BLaER1 treated with 17β-estradiol and CSF1 and Interleukin-3, amounts not matched to agents 10 nM and 100 nM (cell line): ENCODE results near the gene ANGPTL4.
A peak's percentile ranks its signal among the peaks of the same experiment; 100 is the strongest.
"Not testable (repeated sequence)": the region's sequence is repeated elsewhere in the genome, so short reads cannot be mapped to it uniquely, and the experiment has no call there.

Experiments used
- H3K27ac ChIP-seq, 11 experiments: shearing (Covaris generic); formaldehyde crosslinking; 2 replicates each; pipeline ENCODE4 v1.8.1; 2022
- H3K27me3 ChIP-seq, 11 experiments: shearing (Covaris generic); formaldehyde crosslinking; 2 replicates each; pipeline ENCODE4 v1.8.1; 2022
- H3K36me3 ChIP-seq, 11 experiments: shearing (Covaris generic); formaldehyde crosslinking; 2 replicates each; pipeline ENCODE4 v1.8.1; 2022
- H3K4me1 ChIP-seq, 10 experiments: shearing (Covaris generic); formaldehyde crosslinking; 2 replicates each; pipeline ENCODE4 v1.8.1; 2022
- H3K4me2 ChIP-seq, 11 experiments: shearing (Covaris generic); formaldehyde crosslinking; 2 replicates each; pipeline ENCODE4 v1.8.1; 2022
- H3K4me3 ChIP-seq, 10 experiments: shearing (Covaris generic); formaldehyde crosslinking; 2 replicates each; pipeline ENCODE4 v1.8.1; 2022
- H3K9ac ChIP-seq, 11 experiments: shearing (Covaris generic); formaldehyde crosslinking; 2 replicates each; pipeline ENCODE4 v1.8.1; 2022
- H3K9me3 ChIP-seq, 11 experiments: shearing (Covaris generic); formaldehyde crosslinking; replicated peaks in 1 of 11; 2 replicates each; pipeline ENCODE4 v1.8.1; 2022
- H4K20me1 ChIP-seq, 11 experiments: shearing (Covaris generic); formaldehyde crosslinking; 2 replicates each; pipeline ENCODE4 v1.8.1; 2022
- Cebpa-rat ChIP-seq, 11 experiments: shearing (Covaris generic); IDR thresholded peaks; 2 replicates each; pipeline ENCODE4 v1.8.1; 2022

ANGPTL4 gene

DNA sequence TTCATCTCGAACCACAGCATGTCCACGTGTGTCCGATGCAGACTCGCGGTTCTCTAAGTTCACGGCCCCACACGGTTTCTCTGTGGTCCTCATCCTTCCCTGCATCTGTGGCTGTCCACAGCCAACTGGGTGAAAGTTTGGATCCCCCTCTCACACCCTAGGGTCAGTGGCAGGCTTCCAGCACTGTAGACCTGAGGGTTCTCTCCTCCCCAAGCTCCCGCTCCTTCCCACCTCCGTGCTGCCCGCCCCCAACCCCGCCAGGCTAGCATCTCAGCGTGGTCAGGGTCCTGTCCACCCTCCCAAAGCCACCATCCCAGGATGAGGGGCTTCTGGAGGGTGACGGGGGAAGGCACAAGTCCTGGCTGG lies 3.0 kb downstream of the ANGPTL4 start:
- H3K27me3 ChIP-seq: peaks cover 47 to 65% (median 60%) of the 10 kb centered on the region in 11 experiments
- TF ChIP-seq Cebpa-rat (IDR thresholded peaks at IDR 0.05): no peak
- H3K4me1 ChIP-seq: peaks cover 37 to 53% (median 47%) of the 10 kb centered on the region in 10 experiments
- H3K4me2 ChIP-seq: peak overlapping the region; percentile 51 to 78 (median 66)
- no peak overlapping the region for H3K4me3 ChIP-seq
- peaks cover 0 to 31% (median 14%) of the 10 kb centered on the region in 11 experiments; a peak in 14 of 22 replicates for H4K20me1 ChIP-seq
- H3K9me3 ChIP-seq: no peaks in the 10 kb centered on the region
- H3K9ac ChIP-seq: no peak overlapping the region
- H3K36me3 ChIP-seq: no peaks in the 10 kb centered on the region; a peak in 1 of 22 replicates
- H3K27ac ChIP-seq: no peak overlapping the region

DNA sequence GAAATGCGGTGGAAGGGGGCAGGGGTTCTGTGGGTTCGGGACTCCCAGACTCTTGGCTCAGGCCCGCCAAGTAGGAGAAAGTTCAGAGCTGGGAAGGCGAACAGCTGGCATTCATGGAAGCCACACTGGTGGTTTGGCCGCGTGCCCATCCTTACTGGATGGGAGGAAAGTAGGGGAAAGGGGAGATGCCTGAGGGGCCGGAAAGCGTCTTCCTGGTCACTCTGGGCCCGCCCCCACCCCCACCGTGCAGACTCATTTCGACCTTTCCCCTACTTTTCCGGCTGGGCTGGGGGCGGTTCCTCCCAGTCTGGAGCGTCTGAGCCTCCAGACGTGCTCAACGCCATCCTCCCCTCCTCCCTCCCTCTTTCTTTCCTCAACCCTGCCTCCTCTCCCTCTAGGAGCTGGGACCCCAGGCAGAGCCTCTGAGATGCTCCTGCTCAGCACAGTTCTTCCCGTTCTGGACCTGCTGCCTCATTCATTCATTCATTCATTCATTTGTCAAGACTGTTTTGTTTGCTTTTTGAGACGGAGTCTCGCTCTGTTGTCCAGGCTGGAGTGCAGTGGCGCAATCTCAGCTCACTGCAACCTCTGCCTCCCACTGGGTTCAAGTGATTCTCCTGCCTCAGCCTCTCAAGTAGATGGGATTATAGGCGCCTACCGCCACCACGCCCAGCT lies 3.5 kb downstream of the ANGPTL4 start:
- Histone ChIP-seq H3K9me3 (no peaks in the 10 kb centered on the region), H4K20me1 (peaks cover 0 to 31% (median 14%) of the 10 kb centered on the region in 11 experiments; a peak in 14 of 22 replicates), H3K36me3 (peaks cover 0 to under 1% (median 0%) of the 10 kb centered on the region in 11 experiments; a peak in 4 of 22 replicates), H3K4me3 (no peak overlapping the region), H3K27ac (no peak overlapping the region), H3K9ac (no peak overlapping the region), H3K4me1 (peaks cover 31 to 47% (median 42%) of the 10 kb centered on the region in 10 experiments), H3K27me3 (peaks cover 47 to 60% (median 54%) of the 10 kb centered on the region in 11 experiments), H3K4me2 (peak overlapping the region; percentile 51 to 78 (median 66))
- no peak for TF ChIP-seq Cebpa-rat (IDR thresholded peaks at IDR 0.05)

DNA sequence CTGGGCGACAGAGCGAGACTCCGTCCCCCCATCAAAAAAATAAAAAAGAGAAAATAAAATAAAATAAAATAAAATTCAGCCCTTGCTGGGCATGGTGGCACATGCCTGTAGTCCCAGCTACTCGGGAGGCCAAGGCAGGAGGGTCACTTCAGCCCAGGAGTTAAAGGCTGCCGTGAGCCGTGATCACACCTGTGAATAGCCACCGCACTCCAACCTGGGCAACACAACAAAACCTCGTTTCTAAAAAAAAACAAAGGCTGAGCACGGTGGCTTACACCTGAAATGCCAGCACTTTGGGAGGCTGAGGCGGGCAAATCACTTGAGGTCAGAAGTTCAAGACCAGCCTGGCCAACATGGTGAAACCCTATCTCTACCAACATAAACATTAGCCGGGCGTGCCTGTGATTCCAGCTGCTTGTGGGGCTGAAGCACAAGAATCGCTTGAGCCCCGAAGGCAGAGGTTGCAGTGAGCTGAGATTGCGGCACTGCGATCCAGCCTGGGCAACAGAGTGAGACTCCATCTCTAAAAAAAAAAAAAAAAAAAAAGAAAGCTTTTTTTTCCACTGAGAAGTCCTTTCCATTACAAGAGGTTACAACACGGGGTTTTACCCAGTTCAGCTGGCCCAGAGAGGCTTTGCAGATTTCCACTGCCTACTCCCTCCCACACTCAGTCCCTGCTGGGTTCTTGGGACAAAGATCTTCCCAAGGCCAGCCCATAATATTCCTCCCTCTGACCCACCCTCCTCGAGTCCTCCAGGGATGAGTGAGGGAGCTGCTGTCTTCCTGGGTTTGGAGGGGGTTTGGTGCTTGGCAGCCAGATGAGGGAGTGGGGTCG lies 6.4 kb downstream of the ANGPTL4 start:
- Histone ChIP-seq H3K9ac (no peak overlapping the region), H3K36me3 (peaks cover 0 to 24% (median 13%) of the 10 kb centered on the region in 11 experiments; a peak in 14 of 22 replicates), H3K4me3 (no peak overlapping the region), H3K27me3 (peaks cover 20 to 32% (median 27%) of the 10 kb centered on the region in 11 experiments), H3K27ac (peak overlapping the region in 1 of 11 experiments; percentile 16; a peak in 1 of 22 replicates), H3K4me1 (peaks cover 14 to 24% (median 22%) of the 10 kb centered on the region in 10 experiments), H3K4me2 (no peak overlapping the region), H4K20me1 (peaks cover 0 to 19% (median 6%) of the 10 kb centered on the region in 11 experiments; a peak in 9 of 22 replicates), H3K9me3 (no peaks in the 10 kb centered on the region)
- no peak for TF ChIP-seq Cebpa-rat (IDR thresholded peaks at IDR 0.05)

DNA sequence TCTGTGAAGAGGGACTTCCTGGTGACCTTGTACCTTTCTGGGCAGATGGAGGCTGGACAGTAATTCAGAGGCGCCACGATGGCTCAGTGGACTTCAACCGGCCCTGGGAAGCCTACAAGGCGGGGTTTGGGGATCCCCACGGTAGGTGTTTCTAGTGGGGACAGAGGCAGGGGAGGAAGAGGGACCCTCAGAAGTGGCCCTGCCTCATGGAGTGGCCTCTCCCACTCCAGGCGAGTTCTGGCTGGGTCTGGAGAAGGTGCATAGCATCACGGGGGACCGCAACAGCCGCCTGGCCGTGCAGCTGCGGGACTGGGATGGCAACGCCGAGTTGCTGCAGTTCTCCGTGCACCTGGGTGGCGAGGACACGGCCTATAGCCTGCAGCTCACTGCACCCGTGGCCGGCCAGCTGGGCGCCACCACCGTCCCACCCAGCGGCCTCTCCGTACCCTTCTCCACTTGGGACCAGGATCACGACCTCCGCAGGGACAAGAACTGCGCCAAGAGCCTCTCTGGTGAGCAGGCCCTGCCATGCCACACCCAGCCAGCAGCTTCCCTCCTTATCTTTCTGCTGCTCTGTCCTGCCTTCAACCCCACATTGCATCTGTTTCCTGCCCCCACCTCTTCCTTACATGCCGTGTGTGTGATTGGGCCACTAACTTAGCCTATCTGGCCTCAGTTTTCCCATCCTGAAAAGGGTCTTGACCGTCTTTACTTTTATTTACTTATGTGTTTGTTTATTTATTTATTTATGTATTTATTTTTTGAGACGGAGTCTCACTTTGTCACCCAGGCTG lies 7.3 kb downstream of the ANGPTL4 start:
- no peak for TF ChIP-seq Cebpa-rat (IDR thresholded peaks at IDR 0.05)
- H3K9me3 ChIP-seq: no peaks in the 10 kb centered on the region
- no peak overlapping the region for H3K4me3 ChIP-seq
- H3K4me2 ChIP-seq: peak overlapping the region in 2 of 11 experiments; percentile 11 to 28; a peak in 3 of 22 replicates
- peaks cover 0 to 31% (median 19%) of the 10 kb centered on the region in 11 experiments; a peak in 16 of 22 replicates for H3K36me3 ChIP-seq
- H4K20me1 ChIP-seq: peaks cover 0 to 11% (median 1%) of the 10 kb centered on the region in 11 experiments; a peak in 9 of 22 replicates
- peaks cover 14 to 24% (median 21%) of the 10 kb centered on the region in 10 experiments for H3K4me1 ChIP-seq
- H3K27ac ChIP-seq: peak overlapping the region in 1 of 11 experiments; percentile 16; a peak in 2 of 22 replicates
- H3K27me3 ChIP-seq: peaks cover 12 to 24% (median 19%) of the 10 kb centered on the region in 11 experiments
- H3K9ac ChIP-seq: no peak overlapping the region; a peak in 1 of 22 replicates

DNA sequence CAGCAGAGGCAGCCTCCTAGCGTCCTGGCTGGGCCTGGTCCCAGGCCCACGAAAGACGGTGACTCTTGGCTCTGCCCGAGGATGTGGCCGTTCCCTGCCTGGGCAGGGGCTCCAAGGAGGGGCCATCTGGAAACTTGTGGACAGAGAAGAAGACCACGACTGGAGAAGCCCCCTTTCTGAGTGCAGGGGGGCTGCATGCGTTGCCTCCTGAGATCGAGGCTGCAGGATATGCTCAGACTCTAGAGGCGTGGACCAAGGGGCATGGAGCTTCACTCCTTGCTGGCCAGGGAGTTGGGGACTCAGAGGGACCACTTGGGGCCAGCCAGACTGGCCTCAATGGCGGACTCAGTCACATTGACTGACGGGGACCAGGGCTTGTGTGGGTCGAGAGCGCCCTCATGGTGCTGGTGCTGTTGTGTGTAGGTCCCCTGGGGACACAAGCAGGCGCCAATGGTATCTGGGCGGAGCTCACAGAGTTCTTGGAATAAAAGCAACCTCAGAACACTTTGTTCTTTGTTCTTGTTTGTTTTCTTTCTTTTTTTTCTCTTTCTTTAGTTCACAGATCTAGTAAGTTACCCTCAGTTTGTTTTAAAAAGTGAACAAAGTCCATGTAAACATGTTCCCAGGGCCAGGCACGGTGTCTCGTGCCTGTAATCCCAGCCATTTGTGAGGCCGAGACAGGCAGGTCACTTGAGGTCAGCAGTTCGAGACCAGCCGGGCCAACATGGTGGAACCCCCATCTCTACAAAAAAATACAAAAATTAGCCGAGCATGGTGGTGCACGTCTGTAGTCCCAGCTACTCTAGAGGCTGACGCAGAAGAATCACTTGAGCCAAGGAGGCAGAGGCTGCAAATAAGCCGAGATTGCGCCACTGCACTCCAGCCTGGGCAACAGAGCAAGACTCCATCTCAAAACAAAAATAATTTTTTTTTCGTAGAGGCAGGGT lies 10.2 kb downstream of the ANGPTL4 start:
- no peak for TF ChIP-seq Cebpa-rat (IDR thresholded peaks at IDR 0.05)
- no peak overlapping the region for H3K9ac ChIP-seq

DNA sequence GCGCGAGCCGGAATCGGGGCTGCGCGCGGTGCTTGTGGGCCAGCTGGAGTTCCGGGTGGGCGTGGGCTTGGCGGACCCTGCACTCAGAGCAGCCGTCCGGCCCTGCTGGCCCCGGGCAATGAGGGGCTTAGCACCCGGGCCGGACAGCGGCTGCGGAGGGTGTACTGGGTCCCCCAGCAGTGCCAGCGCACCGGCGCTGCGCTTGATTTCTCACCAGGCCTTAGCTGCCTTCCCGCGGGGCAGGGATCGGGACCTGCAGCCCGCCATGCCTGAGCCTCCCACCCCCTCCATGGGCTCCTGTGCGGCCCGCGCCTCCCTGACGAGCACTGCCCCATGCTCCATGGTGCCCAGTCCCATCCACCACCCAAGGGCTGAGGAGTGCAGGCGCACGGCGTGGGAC lies 11.8 kb downstream of the ANGPTL4 start:
- H4K20me1 ChIP-seq, H3K4me3 ChIP-seq, H3K9ac ChIP-seq, H3K4me1 ChIP-seq, H3K4me2 ChIP-seq, H3K27me3 ChIP-seq, H3K27ac ChIP-seq: not testable (repeated sequence)
- H3K9me3 ChIP-seq: peaks cover 0 to 16% (median 11%) of the 10 kb centered on the region in 11 experiments; a peak in 17 of 22 replicates
- peaks cover 4 to 55% (median 31%) of the 10 kb centered on the region in 11 experiments; a peak in 16 of 22 replicates for H3K36me3 ChIP-seq

More for the DNA sequence above, 10.2 kb downstream of the ANGPTL4 start:
- H3K9me3 ChIP-seq: peaks cover 0 to 4% (median 3%) of the 10 kb centered on the region in 11 experiments; a peak in 14 of 22 replicates
- no peaks in the 10 kb centered on the region; a peak in 2 of 22 replicates for H4K20me1 ChIP-seq
- no peak overlapping the region for H3K4me2 ChIP-seq
- H3K4me3 ChIP-seq: no peak overlapping the region
- peaks cover 4 to 49% (median 24%) of the 10 kb centered on the region in 11 experiments; a peak in 16 of 22 replicates for H3K36me3 ChIP-seq
- no peak overlapping the region for H3K27ac ChIP-seq
- H3K27me3 ChIP-seq: no peaks in the 10 kb centered on the region
- peaks cover 0 to 8% (median 6%) of the 10 kb centered on the region in 10 experiments; a peak in 11 of 20 replicates for H3K4me1 ChIP-seq

DNA sequence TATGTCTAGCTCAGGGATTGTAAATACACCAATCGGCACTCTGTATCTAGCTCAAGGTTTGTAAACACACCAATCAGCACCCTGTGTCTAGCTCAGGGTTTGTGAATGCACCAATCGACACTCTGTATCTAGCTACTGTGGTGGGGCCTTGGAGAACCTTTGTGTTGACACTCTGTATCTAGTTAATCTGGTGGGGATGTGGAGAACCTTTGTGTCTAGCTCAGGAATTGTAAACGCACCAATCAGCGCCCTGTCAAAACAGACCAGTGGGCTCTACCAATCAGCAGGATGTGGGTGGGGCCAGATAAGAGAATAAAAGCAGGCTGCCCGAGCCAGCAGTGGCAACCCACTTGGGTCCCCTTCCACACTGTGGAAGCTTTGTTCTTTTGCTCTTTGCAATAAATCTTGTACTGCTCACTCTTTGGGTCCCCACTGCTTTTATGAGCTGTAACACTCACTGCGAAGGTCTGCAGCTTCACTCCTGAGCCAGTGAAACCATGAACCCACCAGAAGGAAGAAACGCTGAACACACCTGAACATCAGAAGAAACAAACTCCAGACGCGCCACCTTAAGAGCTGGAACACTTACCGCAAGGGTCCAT lies 12.5 kb downstream of the ANGPTL4 start:
- Histone ChIP-seq H3K36me3 (peaks cover 4 to 55% (median 31%) of the 10 kb centered on the region in 11 experiments; a peak in 16 of 22 replicates), H3K9me3 (peaks cover 0 to 16% (median 11%) of the 10 kb centered on the region in 11 experiments; a peak in 17 of 22 replicates)
- not testable (repeated sequence) for H3K27ac ChIP-seq, H3K9ac ChIP-seq, H3K4me2 ChIP-seq, H4K20me1 ChIP-seq, H3K4me1 ChIP-seq, H3K4me3 ChIP-seq, H3K27me3 ChIP-seq
